ENCODE measurements around the gene FBXL16. TPM values are rescaled to one million over a fixed set of nuclear protein-coding genes. Genes with fewer than 3 reads are reported as not detected.

Gene FBXL16
- total and polyA plus RNA-seq, 2 experiments from 2014 or later: 8.9 to 12.6 TPM

DNA sequence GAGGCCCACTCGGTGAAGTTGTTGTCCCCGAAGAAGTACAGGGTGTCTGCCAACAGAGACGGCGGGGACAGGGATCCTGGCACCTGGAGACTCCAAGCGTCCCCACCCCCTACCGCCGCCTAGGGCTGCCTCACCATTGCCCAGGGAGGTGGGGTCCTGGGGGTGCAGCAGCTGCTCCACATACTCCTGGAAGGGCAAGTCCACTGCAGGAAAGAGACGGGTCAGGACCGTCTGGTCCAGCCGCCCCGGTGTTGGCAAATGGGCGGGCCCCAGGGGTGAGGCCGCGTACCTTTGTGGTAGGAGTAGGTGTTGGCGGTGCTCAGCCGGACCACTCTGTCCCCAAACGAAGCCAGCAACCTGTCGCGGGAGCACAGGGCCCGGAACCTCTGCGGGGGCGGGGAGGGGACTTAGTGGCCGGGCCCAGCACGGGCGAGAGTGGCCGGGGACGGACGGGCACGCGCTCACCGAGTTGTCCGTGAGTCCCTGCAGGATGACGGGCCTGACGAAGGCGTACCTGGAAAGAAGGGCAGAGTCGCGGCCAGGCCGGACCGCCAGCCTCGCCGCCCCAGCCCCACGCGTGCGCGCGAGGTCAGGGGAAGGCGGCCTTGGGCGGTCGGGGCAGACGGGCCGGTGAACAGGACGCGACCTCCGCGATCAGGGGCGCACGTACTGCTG is 22.1 kb downstream of the FBXL16 start:
- Histone ChIP-seq H3K27me3 (ENCODE audit: insufficient read depth) (no peaks in the 10 kb centered on the region), H3K4me2 (peak overlapping the region; percentile 84), H3F3A (replicated peaks; ENCODE audit: low read depth) (peaks cover 24% of the 10 kb centered on the region), H2AFZ (no peak overlapping the region), H3K4me1 (ENCODE audit: insufficient read depth) (peaks cover 5% of the 10 kb centered on the region; the same call in 1 of the 2 replicates), H4K20me1 (replicated peaks; ENCODE audit: insufficient read depth) (peaks cover 14% of the 10 kb centered on the region; the same call in 1 of the 2 replicates), H3K79me2 (replicated peaks; ENCODE audit: insufficient read depth) (peaks cover 9% of the 10 kb centered on the region; the same call in 1 of the 2 replicates), H3K9me2 (ENCODE audit: insufficient read depth) (no peaks in the 10 kb centered on the region), H3K36me3 (ENCODE audit: insufficient read depth) (no peaks in the 10 kb centered on the region; the same call in 1 of the 2 replicates), H3K27ac (ENCODE audit: low read depth) (peak overlapping the region; percentile 59; the same call in 1 of the 2 replicates), H3K4me3 (peak overlapping the region; percentile 72)
- peaks cover 23% of the 10 kb centered on the region for H3K27me3 Mint-ChIP-seq (ENCODE audit: insufficient read depth, low read depth, poor library complexity)
- H3K4me1 Mint-ChIP-seq: peaks cover 20% of the 10 kb centered on the region
- TF ChIP-seq CREB1 (CRISPR knock-in tag; IDR thresholded peaks at IDR 0.05; ENCODE audit: low read depth) (no peak), NANOG (IDR thresholded peaks at IDR 0.05; ENCODE audit: borderline replicate concordance) (no peak), POLR2AphosphoS5 (IDR thresholded peaks at IDR 0.05; ENCODE audit: low read depth) (no peak), JUNB (IDR thresholded peaks at IDR 0.05; ENCODE audit: unreplicated experiment) (no peak), ZNF114 (CRISPR knock-in tag; IDR thresholded peaks at IDR 0.05) (no peak), EZH2phosphoT487 (IDR thresholded peaks at IDR 0.05; ENCODE audit: unreplicated experiment) (no peak), EZH2 (IDR thresholded peaks at IDR 0.05; ENCODE audit: low read depth, unreplicated experiment) (no peak), ZNF331 (CRISPR knock-in tag; IDR thresholded peaks at IDR 0.05; ENCODE audit: low read depth) (no peak), STAT1 (IDR thresholded peaks at IDR 0.05; ENCODE audit: unreplicated experiment) (no peak)
- TF ChIP-seq, protein P1, sequence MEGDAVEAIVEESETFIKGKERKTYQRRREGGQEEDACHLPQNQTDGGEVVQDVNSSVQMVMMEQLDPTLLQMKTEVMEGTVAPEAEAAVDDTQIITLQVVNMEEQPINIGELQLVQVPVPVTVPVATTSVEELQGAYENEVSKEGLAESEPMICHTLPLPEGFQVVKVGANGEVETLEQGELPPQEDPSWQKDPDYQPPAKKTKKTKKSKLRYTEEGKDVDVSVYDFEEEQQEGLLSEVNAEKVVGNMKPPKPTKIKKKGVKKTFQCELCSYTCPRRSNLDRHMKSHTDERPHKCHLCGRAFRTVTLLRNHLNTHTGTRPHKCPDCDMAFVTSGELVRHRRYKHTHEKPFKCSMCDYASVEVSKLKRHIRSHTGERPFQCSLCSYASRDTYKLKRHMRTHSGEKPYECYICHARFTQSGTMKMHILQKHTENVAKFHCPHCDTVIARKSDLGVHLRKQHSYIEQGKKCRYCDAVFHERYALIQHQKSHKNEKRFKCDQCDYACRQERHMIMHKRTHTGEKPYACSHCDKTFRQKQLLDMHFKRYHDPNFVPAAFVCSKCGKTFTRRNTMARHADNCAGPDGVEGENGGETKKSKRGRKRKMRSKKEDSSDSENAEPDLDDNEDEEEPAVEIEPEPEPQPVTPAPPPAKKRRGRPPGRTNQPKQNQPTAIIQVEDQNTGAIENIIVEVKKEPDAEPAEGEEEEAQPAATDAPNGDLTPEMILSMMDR (conservative IDR thresholded peaks at IDR 0.05; ENCODE audit: low read depth in 2 of 2): no peak
- TF ChIP-seq, protein P2, sequence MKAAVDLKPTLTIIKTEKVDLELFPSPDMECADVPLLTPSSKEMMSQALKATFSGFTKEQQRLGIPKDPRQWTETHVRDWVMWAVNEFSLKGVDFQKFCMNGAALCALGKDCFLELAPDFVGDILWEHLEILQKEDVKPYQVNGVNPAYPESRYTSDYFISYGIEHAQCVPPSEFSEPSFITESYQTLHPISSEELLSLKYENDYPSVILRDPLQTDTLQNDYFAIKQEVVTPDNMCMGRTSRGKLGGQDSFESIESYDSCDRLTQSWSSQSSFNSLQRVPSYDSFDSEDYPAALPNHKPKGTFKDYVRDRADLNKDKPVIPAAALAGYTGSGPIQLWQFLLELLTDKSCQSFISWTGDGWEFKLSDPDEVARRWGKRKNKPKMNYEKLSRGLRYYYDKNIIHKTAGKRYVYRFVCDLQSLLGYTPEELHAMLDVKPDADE (IDR thresholded peaks at IDR 0.05): no peak
- TF ChIP-seq, protein P3, sequence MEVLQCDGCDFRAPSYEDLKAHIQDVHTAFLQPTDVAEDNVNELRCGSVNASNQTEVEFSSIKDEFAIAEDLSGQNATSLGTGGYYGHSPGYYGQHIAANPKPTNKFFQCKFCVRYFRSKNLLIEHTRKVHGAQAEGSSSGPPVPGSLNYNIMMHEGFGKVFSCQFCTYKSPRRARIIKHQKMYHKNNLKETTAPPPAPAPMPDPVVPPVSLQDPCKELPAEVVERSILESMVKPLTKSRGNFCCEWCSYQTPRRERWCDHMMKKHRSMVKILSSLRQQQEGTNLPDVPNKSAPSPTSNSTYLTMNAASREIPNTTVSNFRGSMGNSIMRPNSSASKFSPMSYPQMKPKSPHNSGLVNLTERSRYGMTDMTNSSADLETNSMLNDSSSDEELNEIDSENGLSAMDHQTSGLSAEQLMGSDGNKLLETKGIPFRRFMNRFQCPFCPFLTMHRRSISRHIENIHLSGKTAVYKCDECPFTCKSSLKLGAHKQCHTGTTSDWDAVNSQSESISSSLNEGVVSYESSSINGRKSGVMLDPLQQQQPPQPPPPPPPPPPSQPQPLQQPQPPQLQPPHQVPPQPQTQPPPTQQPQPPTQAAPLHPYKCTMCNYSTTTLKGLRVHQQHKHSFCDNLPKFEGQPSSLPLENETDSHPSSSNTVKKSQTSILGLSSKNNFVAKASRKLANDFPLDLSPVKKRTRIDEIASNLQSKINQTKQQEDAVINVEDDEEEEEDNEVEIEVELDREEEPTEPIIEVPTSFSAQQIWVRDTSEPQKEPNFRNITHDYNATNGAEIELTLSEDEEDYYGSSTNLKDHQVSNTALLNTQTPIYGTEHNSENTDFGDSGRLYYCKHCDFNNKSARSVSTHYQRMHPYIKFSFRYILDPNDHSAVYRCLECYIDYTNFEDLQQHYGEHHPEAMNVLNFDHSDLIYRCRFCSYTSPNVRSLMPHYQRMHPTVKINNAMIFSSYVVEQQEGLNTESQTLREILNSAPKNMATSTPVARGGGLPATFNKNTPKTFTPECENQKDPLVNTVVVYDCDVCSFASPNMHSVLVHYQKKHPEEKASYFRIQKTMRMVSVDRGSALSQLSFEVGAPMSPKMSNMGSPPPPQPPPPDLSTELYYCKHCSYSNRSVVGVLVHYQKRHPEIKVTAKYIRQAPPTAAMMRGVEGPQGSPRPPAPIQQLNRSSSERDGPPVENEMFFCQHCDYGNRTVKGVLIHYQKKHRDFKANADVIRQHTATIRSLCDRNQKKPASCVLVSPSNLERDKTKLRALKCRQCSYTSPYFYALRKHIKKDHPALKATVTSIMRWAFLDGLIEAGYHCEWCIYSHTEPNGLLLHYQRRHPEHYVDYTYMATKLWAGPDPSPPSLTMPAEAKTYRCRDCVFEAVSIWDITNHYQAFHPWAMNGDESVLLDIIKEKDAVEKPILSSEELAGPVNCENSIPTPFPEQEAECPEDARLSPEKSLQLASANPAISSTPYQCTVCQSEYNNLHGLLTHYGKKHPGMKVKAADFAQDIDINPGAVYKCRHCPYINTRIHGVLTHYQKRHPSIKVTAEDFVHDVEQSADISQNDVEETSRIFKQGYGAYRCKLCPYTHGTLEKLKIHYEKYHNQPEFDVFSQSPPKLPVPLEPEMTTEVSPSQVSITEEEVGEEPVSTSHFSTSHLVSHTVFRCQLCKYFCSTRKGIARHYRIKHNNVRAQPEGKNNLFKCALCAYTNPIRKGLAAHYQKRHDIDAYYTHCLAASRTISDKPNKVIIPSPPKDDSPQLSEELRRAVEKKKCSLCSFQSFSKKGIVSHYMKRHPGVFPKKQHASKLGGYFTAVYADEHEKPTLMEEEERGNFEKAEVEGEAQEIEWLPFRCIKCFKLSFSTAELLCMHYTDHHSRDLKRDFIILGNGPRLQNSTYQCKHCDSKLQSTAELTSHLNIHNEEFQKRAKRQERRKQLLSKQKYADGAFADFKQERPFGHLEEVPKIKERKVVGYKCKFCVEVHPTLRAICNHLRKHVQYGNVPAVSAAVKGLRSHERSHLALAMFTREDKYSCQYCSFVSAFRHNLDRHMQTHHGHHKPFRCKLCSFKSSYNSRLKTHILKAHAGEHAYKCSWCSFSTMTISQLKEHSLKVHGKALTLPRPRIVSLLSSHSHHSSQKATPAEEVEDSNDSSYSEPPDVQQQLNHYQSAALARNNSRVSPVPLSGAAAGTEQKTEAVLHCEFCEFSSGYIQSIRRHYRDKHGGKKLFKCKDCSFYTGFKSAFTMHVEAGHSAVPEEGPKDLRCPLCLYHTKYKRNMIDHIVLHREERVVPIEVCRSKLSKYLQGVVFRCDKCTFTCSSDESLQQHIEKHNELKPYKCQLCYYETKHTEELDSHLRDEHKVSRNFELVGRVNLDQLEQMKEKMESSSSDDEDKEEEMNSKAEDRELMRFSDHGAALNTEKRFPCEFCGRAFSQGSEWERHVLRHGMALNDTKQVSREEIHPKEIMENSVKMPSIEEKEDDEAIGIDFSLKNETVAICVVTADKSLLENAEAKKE (CRISPR knock-in tag; IDR thresholded peaks at IDR 0.05): no peak
- TF ChIP-seq, protein P4, sequence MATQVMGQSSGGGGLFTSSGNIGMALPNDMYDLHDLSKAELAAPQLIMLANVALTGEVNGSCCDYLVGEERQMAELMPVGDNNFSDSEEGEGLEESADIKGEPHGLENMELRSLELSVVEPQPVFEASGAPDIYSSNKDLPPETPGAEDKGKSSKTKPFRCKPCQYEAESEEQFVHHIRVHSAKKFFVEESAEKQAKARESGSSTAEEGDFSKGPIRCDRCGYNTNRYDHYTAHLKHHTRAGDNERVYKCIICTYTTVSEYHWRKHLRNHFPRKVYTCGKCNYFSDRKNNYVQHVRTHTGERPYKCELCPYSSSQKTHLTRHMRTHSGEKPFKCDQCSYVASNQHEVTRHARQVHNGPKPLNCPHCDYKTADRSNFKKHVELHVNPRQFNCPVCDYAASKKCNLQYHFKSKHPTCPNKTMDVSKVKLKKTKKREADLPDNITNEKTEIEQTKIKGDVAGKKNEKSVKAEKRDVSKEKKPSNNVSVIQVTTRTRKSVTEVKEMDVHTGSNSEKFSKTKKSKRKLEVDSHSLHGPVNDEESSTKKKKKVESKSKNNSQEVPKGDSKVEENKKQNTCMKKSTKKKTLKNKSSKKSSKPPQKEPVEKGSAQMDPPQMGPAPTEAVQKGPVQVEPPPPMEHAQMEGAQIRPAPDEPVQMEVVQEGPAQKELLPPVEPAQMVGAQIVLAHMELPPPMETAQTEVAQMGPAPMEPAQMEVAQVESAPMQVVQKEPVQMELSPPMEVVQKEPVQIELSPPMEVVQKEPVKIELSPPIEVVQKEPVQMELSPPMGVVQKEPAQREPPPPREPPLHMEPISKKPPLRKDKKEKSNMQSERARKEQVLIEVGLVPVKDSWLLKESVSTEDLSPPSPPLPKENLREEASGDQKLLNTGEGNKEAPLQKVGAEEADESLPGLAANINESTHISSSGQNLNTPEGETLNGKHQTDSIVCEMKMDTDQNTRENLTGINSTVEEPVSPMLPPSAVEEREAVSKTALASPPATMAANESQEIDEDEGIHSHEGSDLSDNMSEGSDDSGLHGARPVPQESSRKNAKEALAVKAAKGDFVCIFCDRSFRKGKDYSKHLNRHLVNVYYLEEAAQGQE (IDR thresholded peaks at IDR 0.05; ENCODE audit: unreplicated experiment): no peak
- H3K27ac Mint-ChIP-seq: 0 out of 2 replicates have a peak overlapping the region, but pooled peaks have one; percentile 23
- peak overlapping the region; percentile 84 for H3K4me3 Mint-ChIP-seq
- DNase-seq (ENCODE audit: low spot score): no peak
- H3K36me3 Mint-ChIP-seq (ENCODE audit: low read depth): peaks cover 34% of the 10 kb centered on the region
- no peak for ATAC-seq
- no peaks in the 10 kb centered on the region; the same call in 1 of the 3 replicates for H3K9me3 Mint-ChIP-seq

Data from GM23338 (cell line).